Ovary (tissue), 3 donors: ENCODE results near the gene PAPLN.

Experiments used
- CTCF ChIP-seq, 3 donors: fragments of 450-650 bp in 2 of 3; fragments of 200-600 bp in 1 of 3; IDR thresholded peaks; one replicate each; pipeline versions ENCODE4 v1.5.1 to v1.8.0; 2016 to 2022; ENCODE audit warnings: antibody characterized with exemption in 3 of 3, mild to moderate bottlenecking in 1 of 3
- EP300 ChIP-seq: sonication (generic); formaldehyde crosslinking; IDR thresholded peaks from one replicate; pipeline ENCODE4 v1.6.1; 2017; ENCODE audit warnings: antibody characterized with exemption
- POLR2A ChIP-seq: fragments of 450-650 bp; IDR thresholded peaks from one replicate; pipeline ENCODE4 v1.6.1; 2017; ENCODE audit warnings: antibody characterized with exemption, mild to moderate bottlenecking, moderate library complexity
- donor health status: DM: no; HTN: no; CAD: no.

- TF ChIP-seq POLR2A, result no peak
- no peak for TF ChIP-seq EP300
- no peak for TF ChIP-seq CTCF (IDR thresholded peaks at IDR 0.05)
Observed at GRCh38 chr14:73242357-73242901, 5.1 kb downstream of the PAPLN start.
